ENCODE data around the gene MEX3A.

- TF ChIP-seq CTCF (IDR thresholded peaks at IDR 0.05) (no peak), EZH2phosphoT487 (IDR thresholded peaks at IDR 0.05) (no peak)
Measured at GRCh38 chr1:156081180-156081916, 917 bp downstream of the MEX3A start.
